ENCODE data around the gene TM4SF18.

The TM4SF18 gene

GRCh38 chr3:149325581-149325980 lies 7.9 kb downstream of the TM4SF18 start:
- DNase-seq: no peak

GRCh38 chr3:149324332-149324731 lies 9.1 kb downstream of the TM4SF18 start:
- DNase-seq: no peak

- DNase-seq: no peak
Measured at GRCh38 chr3:149321640-149322039, 11.8 kb downstream of the TM4SF18 start.

GRCh38 chr3:149321136-149321535 lies 12.3 kb downstream of the TM4SF18 start:
- DNase-seq: no peak

- DNase-seq: no peak
Measured at GRCh38 chr3:149319750-149320149, 13.7 kb downstream of the TM4SF18 start.

GRCh38 chr3:149317072-149317471 lies 16.4 kb downstream of the TM4SF18 start:
- no peak for DNase-seq

GRCh38 chr3:149316437-149316836 lies 17.0 kb downstream of the TM4SF18 start:
- no peak for DNase-seq

- DNase-seq: no peak
Measured at GRCh38 chr3:149315694-149316093, 17.7 kb downstream of the TM4SF18 start.

GRCh38 chr3:149314807-149315578 lies 18.4 kb downstream of the TM4SF18 start:
- DNase-seq: no peak

- no peak for DNase-seq
Measured at GRCh38 chr3:149313542-149313941, 19.9 kb downstream of the TM4SF18 start.

- DNase-seq: no peak
Measured at GRCh38 chr3:149310796-149311534, 22.5 kb downstream of the TM4SF18 start.

GRCh38 chr3:149307435-149307783 lies 26.0 kb downstream of the TM4SF18 start:
- no peak for DNase-seq

- DNase-seq: no peak
Measured at GRCh38 chr3:149306751-149307434, 26.5 kb downstream of the TM4SF18 start.

- no peak for DNase-seq
Measured at GRCh38 chr3:149305376-149305775, 28.1 kb downstream of the TM4SF18 start.

GRCh38 chr3:149299938-149300801 lies 33.3 kb downstream of the TM4SF18 start:
- peak; percentile 41 for DNase-seq

- DNase-seq: no peak
Measured at GRCh38 chr3:149296972-149297371, 36.5 kb downstream of the TM4SF18 start.

- DNase-seq: no peak
Measured at GRCh38 chr3:149292666-149293065, 40.8 kb downstream of the TM4SF18 start.

GRCh38 chr3:149291178-149291577 lies 42.3 kb downstream of the TM4SF18 start:
- DNase-seq: no peak

GRCh38 chr3:149288655-149289054 lies 44.8 kb downstream of the TM4SF18 start:
- no peak for DNase-seq

GRCh38 chr3:149284034-149284433 lies 49.4 kb downstream of the TM4SF18 start:
- no peak for DNase-seq

GRCh38 chr3:149283401-149283800 lies 50.0 kb downstream of the TM4SF18 start:
- no peak for DNase-seq

- no peak for DNase-seq
Measured at GRCh38 chr3:149282836-149283235, 50.6 kb downstream of the TM4SF18 start.

GRCh38 chr3:149282322-149282721 lies 51.1 kb downstream of the TM4SF18 start:
- DNase-seq: no peak
